HG02870 (cell line): ENCODE data around the gene PRDX3.
"Not testable (repeated sequence)": the region's sequence is repeated elsewhere in the genome, so short reads cannot be mapped to it uniquely, and the experiment has no call there.

Experiments used
- ATAC-seq: cut with Tn5 transposase; IDR thresholded peaks from one replicate; pipeline ENCODE4 v1.9.1; 2021; ENCODE audit warnings: mild to moderate bottlenecking, moderate library complexity; ENCODE audit not compliant: unreplicated experiment

The PRDX3 gene

DNA sequence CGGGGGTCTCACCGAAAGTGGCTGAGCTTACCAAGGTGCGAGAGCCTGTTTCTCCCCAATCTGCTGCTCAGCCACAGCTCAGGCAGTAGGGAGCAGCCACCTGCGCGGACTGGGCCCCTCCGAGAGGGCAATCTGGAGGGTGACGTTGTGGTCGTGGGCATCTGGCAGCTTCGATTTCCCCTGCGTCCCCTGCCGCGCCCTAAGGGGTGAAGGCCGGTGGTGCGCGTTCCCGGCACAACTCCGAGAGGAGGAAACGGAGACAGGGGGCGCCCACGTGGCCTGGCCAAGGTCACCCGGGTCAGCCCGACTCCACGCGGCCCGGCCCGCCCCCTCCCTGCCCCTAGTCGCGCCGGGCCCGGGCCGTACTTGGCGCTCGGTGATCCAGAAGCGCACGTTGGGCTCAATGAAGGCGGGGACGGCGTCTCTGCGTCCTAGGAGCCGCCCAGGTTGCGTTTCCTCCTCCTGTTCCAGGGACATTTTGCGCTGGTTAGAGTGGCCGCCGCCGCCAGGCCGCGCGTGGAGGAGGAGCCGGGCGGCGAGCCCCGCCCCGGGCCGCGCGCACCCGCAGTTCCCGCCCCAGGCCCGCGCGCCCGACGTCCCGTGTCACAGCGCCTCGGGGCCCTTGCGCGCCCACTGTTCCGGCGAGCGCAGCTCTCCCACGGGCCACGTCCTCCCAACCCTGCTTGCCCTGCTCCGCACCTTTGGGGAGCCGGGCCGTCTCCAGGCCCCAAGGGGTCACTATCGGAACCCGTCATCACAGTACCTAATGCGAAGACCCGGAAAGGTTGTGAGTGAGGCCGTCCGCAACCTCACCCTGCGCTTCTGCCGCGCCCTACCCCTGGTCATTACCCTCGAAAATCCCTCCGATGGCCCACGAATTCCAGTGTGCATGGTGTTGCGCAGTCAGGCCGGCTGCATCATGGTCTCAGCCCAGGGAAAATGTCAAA, 13.2 kb downstream of the PRDX3 start, which contains the start of gene SFXN4:
SFXN4 (minus strand) TSS at position 544 of the 947 bp plus-strand sequence; CDS start at position 477, 67 bp downstream.
- peak; percentile 80 for ATAC-seq

DNA sequence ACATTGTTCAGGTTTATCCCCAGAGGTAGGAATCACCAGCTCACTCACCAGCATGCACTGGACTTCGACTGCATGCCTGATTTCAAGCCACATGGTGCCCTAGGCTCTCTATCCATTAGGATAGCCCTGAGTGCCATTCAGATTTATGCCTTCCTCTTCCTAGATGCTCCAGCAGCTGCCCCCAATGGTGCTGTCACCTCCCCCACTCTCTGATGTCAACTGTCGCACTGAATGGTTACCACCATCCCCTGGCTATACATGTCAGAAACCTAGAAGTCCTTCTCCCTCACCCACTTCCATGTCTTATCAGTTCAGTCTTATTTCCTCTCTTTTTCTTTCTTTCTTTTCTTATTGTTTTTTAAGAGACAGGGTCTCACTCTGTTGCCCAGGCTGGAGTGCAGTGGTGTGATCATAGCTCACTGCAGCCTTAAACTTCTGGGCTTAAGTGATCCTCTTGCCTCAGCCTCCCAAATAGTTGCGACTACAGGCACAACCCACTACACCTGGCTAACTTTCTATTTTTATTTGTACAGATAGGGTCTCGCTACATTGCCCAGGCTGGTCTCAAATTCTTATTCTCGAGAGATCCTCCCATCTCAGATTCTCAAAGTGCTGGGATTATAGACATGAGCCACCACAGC, 16.0 kb downstream of the PRDX3 start:
- ATAC-seq: no peak

DNA sequence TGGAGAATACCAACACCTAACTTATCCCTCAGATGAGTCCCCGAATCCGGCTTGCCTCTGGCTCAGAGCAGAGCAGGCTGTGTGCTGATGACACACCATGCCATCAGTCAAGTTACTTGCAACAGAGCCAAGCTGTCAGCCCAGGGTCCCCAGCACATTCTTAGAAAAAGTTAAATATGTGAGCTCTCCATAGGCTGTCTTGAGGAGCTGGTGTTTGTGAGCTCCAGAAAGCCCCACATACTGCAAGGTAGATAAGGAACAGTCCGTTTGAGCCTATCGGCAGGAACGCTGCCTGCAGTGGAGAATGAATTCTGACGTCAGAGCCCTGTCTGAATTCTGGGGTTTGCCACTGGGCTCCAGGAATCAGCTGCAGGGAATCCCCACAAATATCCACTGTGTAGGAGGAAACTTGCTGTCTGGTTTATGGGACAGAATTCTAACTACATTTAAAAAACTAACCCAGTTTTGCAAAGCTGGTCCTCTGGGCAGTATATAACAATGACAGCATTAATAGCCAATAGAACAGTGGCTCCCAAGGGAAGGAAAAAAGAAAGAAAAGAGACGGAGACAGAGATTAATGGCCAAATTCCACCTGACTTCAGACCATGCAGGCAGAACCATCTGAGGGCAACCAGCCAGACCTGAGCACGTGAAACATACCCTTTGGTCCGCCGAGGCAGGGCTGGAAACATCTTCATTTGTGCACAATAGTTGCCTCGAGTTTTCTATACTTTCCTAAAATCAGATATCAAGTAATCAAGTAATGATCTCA, 16.7 kb downstream of the PRDX3 start:
- ATAC-seq: no peak

DNA sequence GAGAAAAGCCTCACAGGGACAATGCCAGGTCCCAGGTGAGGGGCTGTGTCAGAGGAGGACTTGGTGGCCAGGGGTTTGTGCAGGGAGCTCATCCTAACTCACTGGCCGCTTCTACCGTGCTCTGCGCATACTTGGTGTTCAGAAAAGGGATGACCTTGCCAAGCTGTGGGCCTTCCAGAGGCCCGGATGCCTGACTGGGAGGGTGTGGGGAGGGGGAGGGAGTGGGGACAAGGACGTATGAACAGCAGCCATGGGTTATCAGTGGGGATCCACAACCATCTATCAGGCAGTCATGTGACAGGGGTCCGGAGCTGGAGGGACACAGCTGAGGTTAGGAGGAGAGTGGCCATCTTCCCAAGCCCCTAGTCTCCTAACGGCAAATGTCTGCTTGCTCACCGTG, 19.3 kb downstream of the PRDX3 start:
- no peak for ATAC-seq

DNA sequence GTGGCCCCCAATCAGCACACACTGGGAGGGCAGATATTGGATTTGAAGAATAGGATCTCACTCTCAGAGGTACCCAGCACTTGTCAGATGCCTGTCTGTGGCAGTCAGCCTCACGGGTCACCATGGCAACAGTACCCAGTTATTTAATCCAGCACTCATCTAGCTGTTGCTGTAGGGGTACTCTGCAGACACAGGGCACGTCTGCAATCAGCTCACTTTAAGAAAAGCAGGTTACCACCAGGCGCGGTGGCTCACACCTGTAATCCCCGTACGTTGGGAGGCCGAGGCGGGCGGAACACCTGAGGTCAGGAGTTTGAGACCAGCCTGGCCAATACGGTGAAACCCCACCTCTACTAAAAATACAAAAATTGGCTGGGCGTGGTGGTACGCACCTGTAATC, 25.0 kb downstream of the PRDX3 start:
- no peak for ATAC-seq

DNA sequence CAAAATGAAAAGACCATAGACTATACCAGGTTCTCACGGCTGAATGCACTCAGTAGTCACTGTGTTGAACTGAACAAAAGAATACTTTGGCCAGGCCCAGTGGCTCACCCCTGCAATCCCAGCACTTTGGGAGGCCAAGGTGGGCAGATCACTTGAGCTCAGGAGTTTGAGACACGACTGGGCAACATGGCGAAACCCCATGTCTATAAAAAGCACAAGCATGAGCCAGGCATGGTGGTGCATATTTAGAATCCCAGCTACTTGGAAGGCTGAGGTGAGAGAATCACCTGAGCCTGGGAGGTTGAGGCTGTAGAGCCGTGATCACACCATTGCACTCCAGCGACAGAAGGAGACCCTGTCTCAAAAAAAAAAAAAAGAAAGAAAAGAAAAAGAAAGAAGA, 25.6 kb downstream of the PRDX3 start:
- no peak for ATAC-seq

DNA sequence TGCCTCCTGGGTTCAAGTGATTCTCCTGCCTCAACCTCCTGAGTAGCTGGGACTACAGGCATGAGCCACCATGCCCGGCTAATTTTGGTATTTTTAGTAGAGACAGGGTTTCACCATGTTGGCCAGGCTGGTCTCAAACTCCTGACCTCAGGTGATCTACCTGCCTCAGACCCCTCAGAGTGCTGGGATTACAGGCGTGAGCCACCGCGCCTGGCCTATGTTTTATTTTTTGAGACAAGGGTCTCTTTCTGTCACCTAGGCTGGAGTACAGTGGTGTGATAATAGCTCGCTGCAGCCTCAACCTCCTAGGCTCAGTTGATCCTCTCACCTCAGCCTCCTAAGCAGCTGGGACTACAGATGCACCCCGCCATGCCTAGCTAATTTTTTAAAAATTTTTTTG, 27.0 kb downstream of the PRDX3 start:
- not testable (repeated sequence) for ATAC-seq

DNA sequence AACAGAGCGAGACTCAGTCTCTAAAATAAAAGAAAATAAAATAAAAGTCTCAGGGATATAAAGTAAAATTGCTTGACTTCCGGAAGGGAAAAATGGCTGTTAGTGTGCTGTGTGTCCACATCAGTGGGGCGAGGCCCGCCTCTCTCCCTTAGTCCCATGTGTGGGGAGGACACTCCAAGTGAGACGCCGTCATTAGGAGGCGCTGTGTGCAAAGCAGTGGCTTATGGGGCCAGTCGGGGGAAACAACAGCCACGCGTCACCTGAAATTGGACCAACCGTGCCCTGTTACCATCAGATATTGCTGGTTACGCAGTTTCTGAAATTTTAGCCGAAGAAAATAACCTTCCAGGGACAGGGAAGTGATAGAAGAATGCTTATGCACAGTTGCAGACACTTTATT, 28.9 kb downstream of the PRDX3 start:
- no peak for ATAC-seq

DNA sequence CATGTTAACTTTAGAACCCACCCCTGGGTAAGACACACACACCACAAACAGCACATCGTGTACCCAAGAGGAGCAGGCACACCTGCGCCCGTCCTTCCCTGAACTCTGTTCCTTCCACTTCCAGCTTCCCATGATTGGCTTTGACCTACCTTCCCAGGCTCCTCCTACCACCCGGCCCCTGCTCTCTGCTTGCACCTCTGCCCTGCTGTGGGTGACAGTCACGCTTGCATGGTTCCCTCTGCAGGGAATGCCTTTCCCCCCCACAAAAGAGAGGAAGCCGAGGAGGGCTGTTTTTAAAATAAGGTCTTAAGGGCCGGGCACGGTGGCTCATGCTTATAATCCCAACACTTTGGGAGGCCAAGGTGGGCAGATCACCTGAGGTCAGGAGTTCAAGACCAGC, 29.5 kb downstream of the PRDX3 start:
- ATAC-seq: no peak

DNA sequence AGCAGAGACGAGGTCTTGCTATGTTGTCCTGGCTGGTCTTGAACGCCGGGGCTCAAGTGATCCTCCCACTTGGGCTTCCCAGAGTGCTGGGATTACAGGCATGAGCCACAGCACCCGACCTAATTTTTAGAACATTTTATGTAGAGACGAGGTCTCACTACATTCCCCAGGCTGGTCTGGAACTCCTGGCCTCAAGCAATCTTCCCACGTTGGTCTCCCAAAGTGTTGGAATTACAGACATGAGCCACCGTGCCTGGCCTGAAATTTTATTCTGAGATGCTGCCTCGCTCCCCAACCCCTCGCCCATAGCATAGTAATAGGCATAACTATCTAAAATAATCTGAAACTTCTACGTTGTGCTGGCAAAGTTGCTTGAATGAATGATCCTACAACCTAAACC, 35.0 kb downstream of the PRDX3 start:
- ATAC-seq: no peak

DNA sequence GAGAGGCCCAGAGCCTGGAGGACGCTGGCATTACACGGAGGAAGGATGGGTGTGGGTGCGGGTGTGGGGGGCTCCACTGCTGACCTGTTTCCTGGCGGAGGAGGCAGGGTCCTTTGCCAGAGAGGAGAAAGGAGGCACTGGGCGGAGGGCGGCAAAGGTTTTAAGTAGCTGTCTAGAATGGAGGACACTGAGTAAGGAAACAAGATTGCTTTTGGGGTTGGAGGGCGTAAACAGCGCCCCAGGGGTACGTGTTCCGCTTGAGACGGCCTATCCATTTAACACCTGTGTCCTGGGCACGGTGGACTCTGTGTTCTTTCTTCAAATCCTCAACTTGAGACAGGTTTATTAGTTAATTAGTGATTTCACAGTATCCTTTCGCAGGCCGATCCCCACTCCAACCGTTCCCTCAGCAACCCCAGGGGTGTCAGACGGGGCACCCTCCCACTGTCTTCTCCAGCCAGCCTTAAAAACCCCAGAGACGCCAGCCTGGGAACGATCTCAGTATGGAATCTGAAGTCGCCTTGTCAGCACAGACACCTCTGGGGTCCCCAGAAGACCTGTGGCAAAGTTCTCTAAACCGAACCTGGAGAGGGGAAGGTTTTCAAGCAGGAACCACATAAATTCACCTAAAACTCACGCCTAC, 37.9 kb downstream of the PRDX3 start:
- ATAC-seq: no peak

DNA sequence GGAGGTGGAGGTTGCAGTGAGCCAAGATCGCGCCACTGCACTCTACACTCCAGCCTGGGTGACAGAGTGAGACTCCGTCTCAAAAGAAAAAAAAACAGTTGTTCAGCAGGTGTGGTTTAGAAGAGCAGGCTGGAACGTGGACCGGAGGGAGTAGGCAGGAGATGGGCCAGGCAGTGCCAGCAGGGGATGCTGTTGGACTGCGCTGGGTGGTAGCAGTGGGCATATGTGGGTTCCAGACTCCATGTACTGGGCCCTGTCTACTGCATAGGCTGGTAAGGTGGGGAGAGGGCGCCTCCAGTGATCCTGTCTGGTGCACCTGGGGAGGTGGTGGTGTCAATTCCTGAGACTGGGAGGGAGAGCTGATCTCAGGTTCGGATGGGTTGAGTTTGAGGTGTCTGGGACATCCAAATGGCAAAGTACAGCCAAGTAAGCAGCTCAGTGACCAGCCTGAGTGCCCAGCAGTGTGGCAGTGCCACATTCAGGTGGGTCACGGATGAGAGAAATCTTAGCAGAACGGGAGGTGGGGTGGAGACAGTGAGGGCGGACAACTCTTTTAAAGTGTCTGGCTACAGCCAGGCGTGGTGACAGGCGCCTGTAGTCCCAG, 39.0 kb downstream of the PRDX3 start:
- no peak for ATAC-seq

DNA sequence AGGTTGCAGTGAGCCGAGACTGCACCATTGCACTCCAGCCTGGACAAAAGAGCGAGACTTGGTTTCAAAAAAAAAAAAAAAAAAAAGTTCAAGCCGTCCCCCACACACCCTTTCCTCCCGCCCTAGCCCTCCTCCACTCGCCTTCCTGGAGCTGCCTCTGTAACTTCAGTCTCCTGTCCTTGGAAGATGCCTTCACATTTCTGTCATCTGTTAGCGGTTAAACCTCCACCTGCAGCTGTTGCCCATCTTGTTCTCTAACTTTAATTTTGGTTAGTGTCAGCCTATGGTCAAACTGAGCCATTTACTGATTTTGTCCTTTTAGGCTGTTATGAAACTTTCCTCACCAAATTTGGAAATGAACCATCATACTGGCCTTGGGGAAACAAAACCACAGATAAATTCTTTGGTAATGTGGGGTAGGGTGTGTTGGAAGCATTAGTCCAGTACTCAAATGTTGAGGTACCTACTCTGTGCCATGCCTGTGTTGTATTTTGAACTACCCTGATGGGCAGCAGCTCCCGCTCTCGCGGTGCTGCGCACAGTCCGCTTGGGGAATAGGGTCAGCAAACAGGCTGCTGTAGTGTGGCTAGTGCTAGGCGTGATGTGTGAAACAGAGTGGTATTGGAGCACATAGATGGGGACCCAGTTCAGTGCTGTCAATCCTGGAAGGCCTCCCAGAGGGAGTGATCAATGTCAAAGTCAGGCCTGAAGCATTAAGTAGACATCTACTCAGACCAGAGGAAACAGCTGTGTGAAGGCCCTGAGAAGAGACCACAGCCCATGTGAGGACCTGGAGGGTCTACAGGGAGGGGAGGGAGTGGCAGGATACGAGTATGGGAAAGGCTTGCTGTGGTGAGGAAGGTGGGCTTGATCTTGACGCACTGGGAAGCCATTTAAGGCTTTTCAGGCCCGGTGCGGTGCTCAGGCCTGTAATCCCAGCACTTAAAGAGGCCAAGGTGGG, 40.0 kb downstream of the PRDX3 start:
- ATAC-seq: no peak

DNA sequence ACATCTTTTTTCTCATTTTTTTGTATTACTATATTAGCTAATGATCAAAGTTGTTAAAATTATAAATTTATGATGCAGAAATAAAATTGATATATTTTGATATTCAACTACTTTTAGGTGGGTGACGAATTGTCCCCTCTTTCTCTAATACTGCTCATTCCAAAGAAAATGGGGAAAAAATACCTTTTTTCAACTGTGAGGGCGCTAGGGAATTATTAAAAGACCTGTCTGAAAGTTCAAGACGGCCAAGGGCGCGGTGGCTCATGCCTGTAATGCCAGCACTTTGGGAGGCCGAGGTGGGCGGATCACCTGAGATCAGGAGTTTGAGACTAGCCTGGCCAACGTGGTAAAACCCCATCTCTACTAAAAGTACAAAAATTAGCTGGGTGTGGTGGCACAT, 40.7 kb downstream of the PRDX3 start:
- not testable (repeated sequence) for ATAC-seq

DNA sequence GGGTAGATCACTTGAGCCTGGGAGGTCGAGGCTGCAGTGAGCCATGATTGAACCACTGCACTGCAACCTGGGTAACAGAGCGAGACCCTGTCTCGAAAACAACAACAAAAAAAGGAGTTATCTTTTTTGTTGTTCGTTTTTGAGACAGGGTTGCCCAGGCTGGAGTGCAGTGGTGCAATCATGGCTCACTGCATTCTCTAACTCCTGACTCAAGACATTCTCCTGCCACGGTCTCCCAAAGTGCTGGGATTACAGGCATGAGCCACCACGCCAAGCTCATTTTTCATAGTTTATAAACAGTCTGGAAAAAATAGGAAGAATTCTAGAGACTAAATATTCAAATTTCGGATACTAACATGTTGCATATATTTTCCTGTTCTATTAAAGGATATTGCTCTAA, 42.5 kb downstream of the PRDX3 start:
- no peak for ATAC-seq

DNA sequence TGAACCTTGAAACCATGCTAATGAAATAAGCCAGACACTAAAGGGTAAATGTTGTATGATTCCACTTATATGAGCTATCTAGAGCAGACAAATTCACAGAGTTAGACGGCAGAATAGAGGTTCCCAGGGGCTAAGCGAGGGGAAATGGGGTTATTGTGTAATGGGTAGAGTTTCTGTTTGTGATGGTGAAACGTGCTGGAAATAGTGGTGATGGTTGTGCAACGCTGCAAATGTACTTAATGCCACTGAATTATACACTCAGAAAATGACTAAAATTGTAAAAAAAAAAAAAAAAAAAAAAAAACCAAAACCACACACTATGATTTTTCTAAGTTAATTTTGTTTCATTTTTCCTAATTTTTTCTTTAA, 43.1 kb downstream of the PRDX3 start:
- no peak for ATAC-seq

DNA sequence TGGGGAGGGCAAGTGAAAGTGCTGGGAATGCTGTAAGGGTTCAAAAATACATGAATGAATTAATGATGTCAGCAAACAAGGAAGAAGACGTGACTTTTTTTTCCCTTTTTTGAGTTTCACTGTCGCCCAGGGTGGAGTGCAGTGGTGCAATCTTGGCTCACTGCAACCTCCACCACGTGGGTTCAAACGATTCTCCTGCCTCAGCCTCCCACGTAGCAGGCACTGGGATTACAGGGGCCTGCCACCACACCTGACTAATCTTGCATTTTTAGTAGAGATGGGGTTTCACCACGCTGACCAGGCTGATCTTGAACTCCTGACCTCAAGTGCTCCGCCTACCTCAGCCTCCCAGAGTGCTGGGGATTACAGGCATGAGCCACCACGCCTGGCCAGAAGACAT, 44.7 kb downstream of the PRDX3 start:
- no peak for ATAC-seq

DNA sequence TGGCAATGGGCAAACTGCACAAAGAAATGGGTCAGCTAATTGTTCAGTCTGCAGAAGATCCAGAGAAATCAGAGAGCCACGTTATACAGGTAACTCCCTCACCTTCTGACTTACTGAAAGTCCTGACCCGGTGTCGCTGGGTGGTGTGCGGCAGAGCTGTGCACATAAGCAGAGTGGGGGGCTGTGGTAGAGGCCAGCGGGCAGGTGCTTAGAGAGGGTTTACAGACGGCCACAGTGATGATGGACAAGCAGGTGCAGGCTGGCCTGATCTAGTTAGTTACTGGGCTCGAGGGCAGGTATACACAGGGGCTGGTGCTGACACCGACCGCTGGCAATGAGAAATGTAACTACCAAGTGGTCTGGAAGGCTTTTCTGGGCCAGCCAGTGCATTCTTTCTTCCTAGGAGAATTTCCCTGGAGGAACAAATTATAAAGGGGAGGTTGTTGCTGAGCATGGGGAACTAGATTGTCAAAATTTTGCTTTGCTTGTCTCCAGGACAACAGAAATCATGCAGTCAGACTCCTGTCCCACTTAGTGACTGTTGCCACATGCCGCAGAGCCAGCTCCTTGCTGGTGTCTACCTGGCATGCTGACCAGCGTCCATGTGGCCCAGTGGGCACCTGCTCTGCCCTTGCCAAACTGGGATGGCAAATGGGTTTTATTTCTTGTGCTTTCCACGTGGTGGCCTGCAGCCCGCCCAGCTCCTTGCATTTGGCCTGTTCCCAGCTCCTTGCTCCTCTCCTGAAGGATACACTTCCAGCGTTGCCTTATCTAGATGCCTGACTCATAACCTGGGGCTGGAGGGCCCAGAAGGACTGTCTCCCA, 45.9 kb downstream of the PRDX3 start:
- ATAC-seq: no peak
